Endothelial cell of umbilical vein (primary cell): ENCODE measurements around the gene UBR4.

Experiments
- CTCF ChIP-seq, 2 donors: IDR thresholded peaks; 1 replicate in 1 of 2; 2 replicates in 1 of 2; pipeline ENCODE4 v1.5.1; 2011; ENCODE audit warnings: low read length in 2 of 2, mild to moderate bottlenecking in 2 of 2, moderate library complexity in 2 of 2, control low read depth in 1 of 2, inconsistent platforms in 1 of 2, low read depth in 1 of 2; ENCODE audit not compliant: insufficient read depth in 1 of 2; ENCODE audit errors: extremely low read depth in 1 of 2
- EZH2 ChIP-seq: IDR thresholded peaks from 2 replicates; pipeline ENCODE4 v1.6.1; 2012; ENCODE audit warnings: borderline replicate concordance, low read depth, mild to moderate bottlenecking, moderate library complexity, low read length, inconsistent platforms; ENCODE audit not compliant: severe bottlenecking
- JUN ChIP-seq: IDR thresholded peaks from 2 replicates; pipeline ENCODE4 v1.6.1; 2011; ENCODE audit warnings: borderline replicate concordance, low read depth; ENCODE audit not compliant: insufficient read length, insufficient read depth
- MYC ChIP-seq: IDR thresholded peaks from one replicate; pipeline ENCODE4 v1.6.1; 2011; ENCODE audit warnings: mild to moderate bottlenecking, low read depth, low read length
- POLR2A ChIP-seq: IDR thresholded peaks from 2 replicates; pipeline ENCODE4 v1.6.1; 2012; ENCODE audit warnings: low read depth, mild to moderate bottlenecking, control low read depth, low read length
- TF ChIP-seq, protein P1 (sequence below): IDR thresholded peaks from 2 replicates; pipeline ENCODE4 v1.6.1; 2011; ENCODE audit not compliant: insufficient read depth, insufficient read length

- TF ChIP-seq MYC (no peak), CTCF (IDR thresholded peaks at IDR 0.05; ENCODE audit: extremely low read depth in 1 of 2, insufficient read depth in 1 of 2, low read depth in 1 of 2, low read length in 2 of 2) (no peak), EZH2 (no peak), POLR2A (no peak), JUN (no peak)
- TF ChIP-seq, protein P1, sequence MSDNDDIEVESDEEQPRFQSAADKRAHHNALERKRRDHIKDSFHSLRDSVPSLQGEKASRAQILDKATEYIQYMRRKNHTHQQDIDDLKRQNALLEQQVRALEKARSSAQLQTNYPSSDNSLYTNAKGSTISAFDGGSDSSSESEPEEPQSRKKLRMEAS: no peak
Measured at GRCh38 chr1:19089524-19089923, 120.5 kb downstream of the UBR4 start.
